Astrocyte (in vitro differentiated cells and primary cell): ENCODE results near the gene SOX21.

Experiments used
- EZH2 ChIP-seq: IDR thresholded peaks from 2 replicates; pipeline ENCODE4 v1.6.1; 2012; ENCODE audit warnings: mild to moderate bottlenecking, low read length, inconsistent platforms; ENCODE audit not compliant: insufficient read depth
- TF ChIP-seq, protein P1 (sequence below): IDR thresholded peaks from 2 replicates; pipeline ENCODE4 v1.5.1; 2011; ENCODE audit warnings: low read depth, mild to moderate bottlenecking, inconsistent platforms, low read length, moderate library complexity; ENCODE audit not compliant: insufficient read depth

DNA sequence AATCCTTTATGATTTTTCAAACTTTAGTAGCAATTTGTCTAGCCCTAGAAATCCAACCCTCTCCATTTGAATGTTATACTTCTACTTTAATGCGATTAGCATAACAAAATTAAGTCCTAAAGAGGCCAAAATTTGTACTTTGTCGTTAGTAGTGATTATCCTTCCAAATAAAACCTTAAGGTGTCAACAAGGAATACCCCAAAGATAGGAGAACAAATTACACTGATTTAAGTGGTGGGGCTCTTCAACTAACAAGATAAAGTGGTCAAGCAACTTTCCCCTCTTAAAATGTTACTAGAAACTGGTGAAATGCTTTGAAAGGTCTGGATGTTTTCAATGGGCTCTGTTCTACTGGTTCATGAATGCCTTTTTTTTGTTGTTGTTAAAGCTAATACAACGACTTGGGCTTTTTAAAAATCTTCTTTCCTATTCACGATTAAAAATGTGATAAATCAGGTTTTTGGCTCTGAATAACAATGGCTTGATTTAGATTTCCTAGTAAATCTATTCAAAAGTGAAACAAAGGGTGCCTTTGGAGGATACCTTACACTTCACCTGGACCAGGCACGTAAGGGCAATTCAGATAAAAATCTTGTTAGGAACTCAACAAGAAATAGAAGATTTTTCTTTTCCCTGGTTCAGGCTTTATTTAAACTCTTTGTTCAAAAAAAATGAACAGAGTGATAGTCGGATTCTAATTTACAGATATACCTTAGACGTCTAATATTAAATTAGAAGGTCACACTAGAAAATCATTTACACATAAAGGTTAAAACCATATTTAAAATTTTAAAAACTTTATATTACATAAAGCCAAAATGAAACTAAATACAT is 3.1 kb downstream of the SOX21 start:
- TF ChIP-seq, protein P1, sequence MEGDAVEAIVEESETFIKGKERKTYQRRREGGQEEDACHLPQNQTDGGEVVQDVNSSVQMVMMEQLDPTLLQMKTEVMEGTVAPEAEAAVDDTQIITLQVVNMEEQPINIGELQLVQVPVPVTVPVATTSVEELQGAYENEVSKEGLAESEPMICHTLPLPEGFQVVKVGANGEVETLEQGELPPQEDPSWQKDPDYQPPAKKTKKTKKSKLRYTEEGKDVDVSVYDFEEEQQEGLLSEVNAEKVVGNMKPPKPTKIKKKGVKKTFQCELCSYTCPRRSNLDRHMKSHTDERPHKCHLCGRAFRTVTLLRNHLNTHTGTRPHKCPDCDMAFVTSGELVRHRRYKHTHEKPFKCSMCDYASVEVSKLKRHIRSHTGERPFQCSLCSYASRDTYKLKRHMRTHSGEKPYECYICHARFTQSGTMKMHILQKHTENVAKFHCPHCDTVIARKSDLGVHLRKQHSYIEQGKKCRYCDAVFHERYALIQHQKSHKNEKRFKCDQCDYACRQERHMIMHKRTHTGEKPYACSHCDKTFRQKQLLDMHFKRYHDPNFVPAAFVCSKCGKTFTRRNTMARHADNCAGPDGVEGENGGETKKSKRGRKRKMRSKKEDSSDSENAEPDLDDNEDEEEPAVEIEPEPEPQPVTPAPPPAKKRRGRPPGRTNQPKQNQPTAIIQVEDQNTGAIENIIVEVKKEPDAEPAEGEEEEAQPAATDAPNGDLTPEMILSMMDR, result no peak
- TF ChIP-seq EZH2, result peak; percentile 39
